GM18526 (cell line): ENCODE data around the gene C20orf202.

Source experiments
- POLR2A ChIP-seq: IDR thresholded peaks from 3 replicates; pipeline ENCODE4 v1.6.1; 2011; ENCODE audit not compliant: insufficient read length; ENCODE audit errors: extremely low read depth

The C20orf202 gene

DNA sequence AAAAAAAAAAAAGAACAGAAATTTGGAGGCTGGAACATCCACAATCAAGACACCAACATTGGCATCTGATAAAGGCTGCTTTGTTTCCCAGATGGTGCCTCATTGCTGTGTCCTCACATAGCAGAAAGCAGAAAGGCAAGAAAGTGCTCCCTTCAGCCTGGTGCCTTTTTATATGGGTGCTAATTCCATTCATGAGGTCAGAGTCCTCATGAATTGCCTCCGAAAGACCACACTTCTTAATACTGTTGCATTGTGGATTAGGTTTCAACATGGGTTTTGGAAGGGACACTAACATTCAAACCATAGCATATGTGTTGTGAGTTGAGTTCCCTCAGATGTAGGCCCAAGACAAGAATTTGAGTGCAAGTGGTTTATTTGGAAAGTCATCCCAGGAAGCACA, 8.0 kb upstream of the C20orf202 start:
- no peak for TF ChIP-seq POLR2A

DNA sequence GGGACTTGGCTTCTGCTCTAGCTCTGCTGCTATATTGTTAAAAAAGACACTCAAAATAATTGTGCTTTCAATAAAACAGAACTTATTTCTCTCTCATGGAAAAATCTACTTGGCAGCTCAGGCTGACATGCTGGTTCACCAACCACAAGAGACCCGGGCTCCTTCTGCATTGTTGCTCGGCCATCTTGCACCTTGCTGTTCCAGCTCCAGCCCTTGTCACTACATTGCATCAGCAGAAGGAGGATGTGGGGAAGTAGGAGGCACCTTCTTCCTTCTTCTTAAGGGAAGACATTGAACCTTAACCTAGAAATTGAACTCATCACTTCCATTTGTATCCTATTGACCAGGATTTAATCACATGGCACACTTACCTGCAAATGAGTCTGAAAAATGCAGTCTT, 6.6 kb upstream of the C20orf202 start:
- no peak for TF ChIP-seq POLR2A

DNA sequence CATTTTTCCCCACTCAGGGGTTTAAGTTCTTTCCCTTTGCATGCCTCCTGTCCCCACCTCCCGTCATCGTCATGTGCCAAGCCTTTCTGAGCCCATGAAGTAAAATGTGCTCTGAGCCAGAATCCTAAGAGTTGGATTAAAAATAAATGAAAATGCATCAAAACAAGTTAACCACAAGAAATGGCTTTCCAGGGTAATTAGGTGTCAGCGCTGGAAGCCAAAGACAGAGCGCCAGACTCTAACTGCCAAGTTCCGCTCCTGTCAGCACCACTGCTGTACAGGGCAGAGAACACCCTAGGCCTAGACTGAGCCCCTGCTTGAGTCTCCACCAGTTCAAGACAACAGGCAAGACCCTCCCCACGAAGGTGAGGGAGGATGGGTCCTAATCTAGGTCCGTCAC, 5.5 kb upstream of the C20orf202 start:
- no peak for TF ChIP-seq POLR2A

- no peak for TF ChIP-seq POLR2A
Observed at GRCh38 chr20:1198751-1199150, 4.5 kb upstream of the C20orf202 start.

GRCh38 chr20:1199212-1199873, 3.9 kb upstream of the C20orf202 start:
- TF ChIP-seq POLR2A: no peak

DNA sequence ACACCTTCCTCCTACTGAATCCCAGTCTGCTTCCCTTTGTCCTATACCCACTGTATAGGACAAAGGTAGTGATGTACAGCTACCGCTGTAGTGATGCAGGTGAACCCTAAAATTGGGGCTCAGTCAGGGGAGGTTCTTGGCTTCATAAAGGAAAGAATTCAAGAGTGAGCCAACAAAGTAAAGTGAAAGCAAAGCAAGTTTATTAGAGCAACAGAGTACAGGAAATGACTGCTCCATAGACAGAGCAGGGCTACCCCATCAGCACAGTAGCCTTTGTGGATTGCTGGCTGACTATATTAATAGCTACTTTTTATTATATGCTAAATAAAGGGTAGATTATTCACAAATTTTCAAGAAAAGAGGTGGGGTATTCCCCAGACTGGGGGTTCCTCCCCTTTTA, 3.3 kb upstream of the C20orf202 start:
- no peak for TF ChIP-seq POLR2A

DNA sequence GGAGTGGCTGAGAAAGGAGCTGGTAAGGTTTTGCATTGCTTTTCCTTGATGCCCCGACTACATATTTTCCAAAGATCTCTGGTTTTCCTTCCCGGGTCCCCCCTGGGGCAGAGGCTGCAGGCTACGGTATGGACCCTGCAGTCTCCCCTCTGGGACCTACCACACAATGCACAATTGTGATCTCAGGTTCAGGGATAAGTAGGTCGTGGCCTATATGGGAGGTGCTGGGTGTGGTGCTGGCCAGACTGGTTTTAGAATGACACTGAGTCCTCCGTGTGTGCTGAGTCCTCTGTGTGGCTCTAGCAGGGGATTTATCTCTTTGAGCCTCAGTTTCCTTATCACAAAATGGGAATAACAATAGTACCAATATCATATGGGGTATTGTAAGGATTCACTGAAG, 376 bp downstream of the C20orf202 start:
- no peak for TF ChIP-seq POLR2A

GRCh38 chr20:1204113-1204512, 859 bp downstream of the C20orf202 start:
- TF ChIP-seq POLR2A: no peak

- TF ChIP-seq POLR2A: no peak
Observed at GRCh38 chr20:1204576-1204975, 1.3 kb downstream of the C20orf202 start.

DNA sequence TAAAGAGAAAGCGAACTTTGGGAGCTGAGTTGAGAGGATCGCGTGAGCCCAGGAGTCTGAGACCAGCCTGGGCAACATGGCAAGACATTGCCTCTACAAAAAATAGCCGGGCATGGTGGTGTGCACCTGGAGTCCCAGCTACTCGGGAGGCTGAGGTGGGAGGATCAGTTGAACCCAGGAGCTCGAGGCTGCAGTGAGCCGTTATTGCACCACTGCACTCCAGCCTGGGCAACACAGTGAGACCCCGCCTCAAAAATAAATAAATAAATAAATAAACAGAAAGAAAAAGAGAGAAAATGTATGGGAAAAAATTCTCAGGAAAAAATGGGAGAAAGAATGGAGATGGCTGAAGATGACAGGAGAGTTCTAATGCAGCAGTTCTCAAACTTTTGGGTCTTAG, 2.5 kb downstream of the C20orf202 start:
- no peak for TF ChIP-seq POLR2A

DNA sequence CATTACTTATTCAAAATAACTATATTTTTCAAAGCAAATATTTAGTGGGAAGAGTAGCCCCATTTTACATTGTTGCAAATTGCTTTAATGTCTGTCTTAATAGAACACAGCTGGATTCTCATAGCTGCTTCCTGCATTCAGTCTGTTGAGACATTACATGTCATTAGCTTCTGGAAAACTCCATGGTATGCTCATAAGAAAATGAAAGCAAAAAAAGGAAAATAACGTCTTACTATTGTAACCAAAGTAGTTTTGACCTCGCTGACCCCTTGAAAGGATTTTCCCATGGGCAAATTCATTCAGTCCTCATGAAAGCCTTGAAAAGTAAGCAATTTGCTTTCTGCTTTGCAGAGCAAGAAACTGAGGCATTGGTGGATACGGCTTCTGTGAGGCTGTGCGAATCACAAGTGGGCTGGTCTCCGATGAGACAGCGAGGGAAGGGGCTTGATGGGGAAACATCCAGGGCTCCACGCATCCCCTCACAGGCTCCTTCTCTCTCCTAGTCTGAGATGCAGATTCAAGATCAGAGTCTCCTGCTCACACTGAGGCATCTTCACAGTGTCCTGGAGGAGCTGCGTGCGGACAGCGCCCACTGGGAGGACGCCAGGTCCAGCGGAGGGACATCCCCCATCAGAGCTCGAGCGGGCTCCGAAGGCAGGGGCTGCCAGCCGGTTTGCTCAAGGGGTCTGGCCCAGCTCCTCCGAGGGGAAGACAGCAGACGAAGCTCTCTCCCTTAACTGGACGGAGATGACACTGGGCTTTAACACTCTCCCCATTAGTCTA, 3.3 kb downstream of the C20orf202 start:
- no peak for TF ChIP-seq POLR2A

DNA sequence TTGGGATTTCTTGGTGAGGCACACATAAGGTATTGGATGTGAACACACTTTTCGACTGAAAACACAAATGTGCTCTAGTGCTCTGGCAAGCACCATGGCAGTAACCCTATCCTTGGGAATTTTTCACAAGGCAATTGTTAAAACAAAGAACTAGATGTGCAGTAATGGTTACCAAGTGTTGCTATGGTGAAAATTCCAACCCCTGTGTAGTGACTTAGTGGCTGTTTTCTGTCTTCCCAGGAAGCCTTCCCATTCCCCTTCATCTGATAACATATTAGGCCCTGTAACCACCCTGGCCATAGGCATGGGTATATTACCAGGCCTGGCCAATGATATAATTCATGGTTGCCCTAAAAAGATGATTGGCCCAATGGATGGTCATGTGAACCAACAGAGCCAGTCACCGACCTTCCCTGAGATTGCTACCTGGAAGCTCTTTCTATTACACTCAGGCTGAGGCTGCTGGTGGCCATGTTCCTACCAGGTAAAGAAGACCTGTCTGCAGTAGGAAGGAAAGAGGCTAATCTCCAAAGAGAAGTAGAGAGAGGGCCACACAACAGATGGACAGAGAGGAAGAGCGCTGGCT, 4.1 kb downstream of the C20orf202 start:
- TF ChIP-seq POLR2A: no peak

DNA sequence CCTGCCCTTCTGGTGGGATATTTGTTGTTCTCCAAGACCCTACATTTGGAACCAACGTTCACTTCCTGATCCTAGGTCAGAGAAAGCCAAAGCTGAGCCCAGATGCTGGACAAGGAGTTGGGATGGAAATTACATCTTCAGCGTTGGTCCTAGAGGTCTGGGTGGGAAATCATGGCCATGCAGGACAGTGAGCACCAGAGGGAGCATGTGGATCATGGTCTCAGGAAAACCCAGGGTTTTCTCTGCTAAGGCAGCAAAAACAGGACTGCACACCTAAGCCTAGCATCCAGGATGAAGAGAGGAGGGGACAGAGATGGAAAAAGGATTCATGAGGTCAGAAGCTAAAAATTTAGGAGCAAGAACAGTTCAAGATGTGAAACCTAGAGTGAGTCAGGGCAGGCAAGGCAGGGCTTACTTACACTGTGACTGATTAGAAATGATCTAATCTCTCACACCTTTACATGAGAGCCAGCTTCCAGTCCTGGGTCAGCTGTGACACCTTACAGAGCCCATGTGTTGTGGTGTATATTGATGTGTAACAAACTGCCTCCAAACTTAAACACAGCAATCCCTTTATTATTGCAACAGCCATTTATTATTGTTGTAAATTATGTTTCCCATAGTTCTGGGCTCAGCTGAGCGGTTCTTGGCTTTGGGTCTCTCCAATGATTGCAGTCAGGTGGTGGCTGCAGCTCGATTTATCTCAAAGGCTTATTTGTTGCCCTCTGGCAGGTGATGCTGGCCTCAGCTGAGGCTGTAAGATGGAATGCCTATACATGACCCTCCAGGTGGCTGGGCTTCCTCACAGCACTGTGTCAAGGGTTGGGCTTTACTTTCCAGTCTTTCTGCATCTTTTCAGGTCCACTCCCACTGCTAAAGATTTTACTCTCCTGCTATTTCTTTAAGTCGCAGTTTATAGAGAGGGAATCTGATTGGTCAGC, 6.5 kb downstream of the C20orf202 start:
- no peak for TF ChIP-seq POLR2A

DNA sequence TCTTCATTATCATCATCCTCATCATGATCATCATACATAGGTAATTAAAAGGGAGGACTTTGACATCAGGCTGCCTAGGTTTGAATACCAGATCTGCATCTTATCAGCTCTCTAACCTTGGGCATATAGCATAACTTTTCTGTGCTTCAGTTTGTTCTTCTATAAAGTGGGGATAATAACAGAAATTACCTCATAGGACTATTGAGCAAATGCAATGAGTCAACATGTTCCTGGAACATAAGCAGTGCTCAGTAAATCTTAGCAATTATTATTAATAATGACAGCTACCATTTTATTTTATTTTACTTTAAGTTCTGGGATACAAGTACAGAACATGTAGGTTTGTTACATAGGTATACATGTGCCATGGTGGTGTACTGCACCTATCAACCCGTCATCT, 7.2 kb downstream of the C20orf202 start:
- no peak for TF ChIP-seq POLR2A

- no peak for TF ChIP-seq POLR2A
Observed at GRCh38 chr20:1212023-1212422, 8.8 kb downstream of the C20orf202 start.
